NCI-H524 treated with DMSO at 0.1 percent for 48 hours (cell line): Measurements from ENCODE around the gene MAGEB17.

Experiments used
- DNase-seq: peaks from one replicate; lab custom pipeline; 2025; lab: John Stamatoyannopoulos, UW

The MAGEB17 gene

GRCh38 chrX:16210061-16210460 is 42.8 kb downstream of the MAGEB17 start:
- DNase-seq, result no peak

GRCh38 chrX:16212024-16212423 is 44.7 kb downstream of the MAGEB17 start:
- no peak for DNase-seq

DNA sequence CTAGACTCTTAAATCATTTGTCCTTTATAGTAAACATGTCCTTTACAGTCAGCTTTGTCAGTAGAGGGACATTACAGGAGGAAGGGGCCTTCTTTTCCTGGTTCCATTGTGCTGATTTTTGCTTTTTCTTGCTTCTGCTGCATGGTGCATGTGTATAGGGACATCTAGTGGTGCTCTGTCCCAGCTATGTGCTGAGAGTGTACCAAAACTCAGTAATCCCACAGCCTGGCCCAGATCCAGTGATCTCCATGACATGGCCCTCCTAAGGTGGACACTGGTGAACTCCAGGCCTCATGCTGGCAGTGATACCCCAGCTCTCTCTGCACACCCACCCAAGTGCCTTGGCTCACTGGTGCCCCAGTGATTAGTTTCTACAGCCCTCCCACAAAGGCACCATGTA is 45.2 kb downstream of the MAGEB17 start:
- DNase-seq, result no peak

- DNase-seq, result no peak
Observed at GRCh38 chrX:16213961-16214360, 46.7 kb downstream of the MAGEB17 start.

GRCh38 chrX:16215660-16216059 is 48.4 kb downstream of the MAGEB17 start:
- no peak for DNase-seq
